Activated naive CD4-positive, alpha-beta T cell (primary cell): ENCODE measurements around the gene KIR3DL3.
"Not testable (repeated sequence)": the region's sequence is repeated elsewhere in the genome, so short reads cannot be mapped to it uniquely, and the experiment has no call there.

Experiments
- DNase-seq, 4 experiments: peaks; one replicate each; lab custom pipeline; 2025; lab: John Stamatoyannopoulos, UW

KIR3DL3 gene

GRCh38 chr19:54731191-54731590, 6.9 kb downstream of the KIR3DL3 start:
- no peak for DNase-seq

GRCh38 chr19:54738306-54738705, 14.1 kb downstream of the KIR3DL3 start, which contains the start of gene KIR2DL3:
Gene KIR2DL3 (plus strand): TSS chr19:54738513. CDS start chr19:54738546, 33 bp downstream.
- DNase-seq = not testable (repeated sequence)

GRCh38 chr19:54738715-54739114, 14.5 kb downstream of the KIR3DL3 start:
- DNase-seq = no peak

GRCh38 chr19:54739587-54740497, 15.6 kb downstream of the KIR3DL3 start:
- DNase-seq = no peak

- DNase-seq = not testable (repeated sequence)
Observed at GRCh38 chr19:54741950-54742349, 17.7 kb downstream of the KIR3DL3 start.

GRCh38 chr19:54744080-54744479, 19.8 kb downstream of the KIR3DL3 start:
- DNase-seq = not testable (repeated sequence)

GRCh38 chr19:54747614-54748322, 23.5 kb downstream of the KIR3DL3 start:
- not testable (repeated sequence) for DNase-seq

GRCh38 chr19:54750276-54750675, 26.0 kb downstream of the KIR3DL3 start:
- DNase-seq = not testable (repeated sequence)

GRCh38 chr19:54756204-54757110, 32.2 kb downstream of the KIR3DL3 start:
- DNase-seq = peak in 1 of 4 experiments; percentile 2

- not testable (repeated sequence) for DNase-seq
Observed at GRCh38 chr19:54758577-54758976, 34.3 kb downstream of the KIR3DL3 start.

- not testable (repeated sequence) for DNase-seq
Observed at GRCh38 chr19:54764219-54764618, 40.0 kb downstream of the KIR3DL3 start.

GRCh38 chr19:54766464-54766863, 42.2 kb downstream of the KIR3DL3 start:
- not testable (repeated sequence) for DNase-seq

- DNase-seq = not testable (repeated sequence)
Observed at GRCh38 chr19:54769646-54770045, 45.4 kb downstream of the KIR3DL3 start, which contains the start of gene KIR2DL1. Gene KIR2DL1 (plus strand): TSS chr19:54769793. CDS start chr19:54769851, 58 bp downstream.

- DNase-seq = not testable (repeated sequence)
Observed at GRCh38 chr19:54770511-54770910, 46.3 kb downstream of the KIR3DL3 start.

GRCh38 chr19:54771018-54771960, 47.0 kb downstream of the KIR3DL3 start:
- not testable (repeated sequence) for DNase-seq

- not testable (repeated sequence) for DNase-seq
Observed at GRCh38 chr19:54772666-54773065, 48.4 kb downstream of the KIR3DL3 start.

GRCh38 chr19:54775095-54775815, 51.0 kb downstream of the KIR3DL3 start:
- DNase-seq = not testable (repeated sequence)

GRCh38 chr19:54775830-54776229, 51.6 kb downstream of the KIR3DL3 start:
- not testable (repeated sequence) for DNase-seq

GRCh38 chr19:54777851-54778250, 53.6 kb downstream of the KIR3DL3 start:
- DNase-seq = not testable (repeated sequence)

- DNase-seq = not testable (repeated sequence)
Observed at GRCh38 chr19:54778896-54779295, 54.7 kb downstream of the KIR3DL3 start.
